Measurements from ENCODE around the gene PODNL1.
A peak's percentile ranks its signal among the peaks of the same experiment; 100 is the strongest.

PODNL1 gene, protein sequence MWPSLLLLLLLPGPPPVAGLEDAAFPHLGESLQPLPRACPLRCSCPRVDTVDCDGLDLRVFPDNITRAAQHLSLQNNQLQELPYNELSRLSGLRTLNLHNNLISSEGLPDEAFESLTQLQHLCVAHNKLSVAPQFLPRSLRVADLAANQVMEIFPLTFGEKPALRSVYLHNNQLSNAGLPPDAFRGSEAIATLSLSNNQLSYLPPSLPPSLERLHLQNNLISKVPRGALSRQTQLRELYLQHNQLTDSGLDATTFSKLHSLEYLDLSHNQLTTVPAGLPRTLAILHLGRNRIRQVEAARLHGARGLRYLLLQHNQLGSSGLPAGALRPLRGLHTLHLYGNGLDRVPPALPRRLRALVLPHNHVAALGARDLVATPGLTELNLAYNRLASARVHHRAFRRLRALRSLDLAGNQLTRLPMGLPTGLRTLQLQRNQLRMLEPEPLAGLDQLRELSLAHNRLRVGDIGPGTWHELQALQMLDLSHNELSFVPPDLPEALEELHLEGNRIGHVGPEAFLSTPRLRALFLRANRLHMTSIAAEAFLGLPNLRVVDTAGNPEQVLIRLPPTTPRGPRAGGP

DNA sequence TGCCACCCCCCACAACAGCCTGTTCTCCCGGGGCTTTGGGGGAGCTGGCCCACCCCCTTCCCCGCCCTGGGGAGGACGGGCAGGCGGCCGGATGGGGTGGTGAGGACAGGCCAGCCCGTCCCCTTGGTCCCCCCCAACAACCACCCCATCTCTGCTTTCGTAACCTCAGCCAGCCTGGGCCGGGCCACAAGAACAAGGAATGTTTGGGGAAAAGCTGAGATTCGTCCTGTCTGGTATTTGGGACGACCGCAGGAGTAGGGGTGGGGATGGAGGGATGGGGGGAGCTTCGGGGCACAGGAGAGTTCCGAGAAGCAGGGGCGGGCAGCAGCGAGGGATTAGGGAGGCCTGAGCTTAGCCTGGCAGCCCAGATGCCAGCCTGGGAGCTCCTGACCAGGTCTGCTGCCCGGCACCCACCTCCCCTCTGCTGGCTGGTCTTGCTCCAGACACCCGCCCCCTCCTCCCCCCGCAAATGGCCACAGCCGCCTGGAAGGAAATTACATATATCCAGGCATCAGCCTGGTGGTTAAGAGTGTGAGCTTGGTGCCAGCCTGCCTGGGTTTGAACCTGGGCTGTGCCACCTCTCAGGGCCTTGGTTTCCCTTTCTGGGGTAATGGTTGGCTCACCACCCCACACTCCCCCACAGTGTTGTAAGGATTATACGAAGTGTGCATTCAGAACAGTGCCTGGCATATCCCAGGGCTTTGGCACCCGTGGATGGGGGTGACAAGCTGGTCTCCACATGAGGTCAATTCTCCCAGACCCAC, at the start of gene PODNL1:
TSS of gene PODNL1 (minus strand) at position 117 of the 764 bp plus-strand sequence. CDS start 236 bp downstream, outside the sequence.
- DNase-seq (ENCODE audit: low read depth in 3 of 3) = no peak

DNA sequence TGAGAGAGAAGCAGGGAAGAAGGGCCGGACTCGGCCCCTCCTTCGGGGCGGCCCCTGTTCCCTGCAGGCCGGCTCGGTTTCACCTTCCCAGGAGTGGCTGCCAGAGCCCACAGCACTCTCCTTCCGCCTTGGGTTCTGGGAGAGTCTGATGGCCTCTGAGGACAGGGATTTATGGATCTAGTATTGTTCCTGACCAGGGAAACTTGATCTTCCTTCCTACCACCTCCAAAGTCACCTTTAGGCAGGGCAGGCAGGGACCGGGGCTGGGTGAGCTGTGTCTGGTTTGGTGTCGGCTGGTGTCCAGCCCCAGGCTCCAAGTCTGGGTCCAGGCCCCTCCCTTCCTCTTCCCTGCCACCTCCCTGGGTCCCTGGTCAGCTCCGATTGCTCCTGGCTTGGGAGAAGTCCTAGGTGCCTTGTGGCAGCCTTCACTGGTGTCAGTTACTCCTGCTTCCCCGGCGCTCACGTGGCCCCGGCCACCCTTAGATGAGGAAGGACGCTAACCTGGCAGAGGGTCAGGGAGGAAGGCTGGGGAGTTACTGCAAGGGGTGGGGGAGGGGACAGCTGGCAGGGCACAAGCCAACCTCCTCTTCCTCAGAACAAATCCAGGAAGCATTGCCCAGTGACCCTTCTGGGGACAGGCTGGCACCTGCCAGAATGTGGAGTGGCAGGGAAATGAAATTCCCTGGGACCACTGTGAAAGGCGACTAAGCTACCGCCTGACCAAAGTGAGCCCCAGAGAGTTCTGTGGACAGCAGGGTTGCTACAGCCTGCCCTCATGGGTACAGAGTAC, 49.1 kb upstream of the PODNL1 start:
- no peak for DNase-seq (ENCODE audit: low read depth in 3 of 3)

DNA sequence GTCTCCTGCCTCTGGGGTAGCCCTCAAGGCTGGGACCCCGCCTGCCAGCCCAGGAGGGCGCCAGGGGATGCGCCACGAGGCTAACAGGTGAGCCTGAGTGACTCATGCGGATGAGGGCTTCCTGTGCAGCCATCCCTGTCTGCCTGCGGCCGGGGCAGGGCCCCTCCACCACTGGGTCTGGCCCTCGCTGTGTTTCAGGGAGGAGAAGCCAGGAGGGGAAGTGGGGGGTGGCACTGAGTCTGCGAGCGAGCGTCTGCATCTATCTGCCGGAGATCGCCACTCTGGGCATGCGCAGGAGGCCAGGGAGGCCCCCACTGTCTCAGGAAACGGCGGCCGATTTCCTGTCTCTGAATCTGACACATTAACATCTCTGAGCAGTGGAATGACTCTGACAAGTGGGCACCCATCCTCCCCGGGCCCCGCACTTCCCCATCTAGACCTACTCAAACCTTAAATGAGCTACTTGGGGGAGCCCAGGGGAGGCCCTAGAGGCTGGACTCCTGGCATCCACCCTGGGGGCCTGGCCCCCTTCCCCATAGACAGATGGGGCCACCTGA, 48.2 kb upstream of the PODNL1 start:
- DNase-seq (ENCODE audit: low read depth in 3 of 3) = peak; percentile 96 to 98 (median 97)

DNA sequence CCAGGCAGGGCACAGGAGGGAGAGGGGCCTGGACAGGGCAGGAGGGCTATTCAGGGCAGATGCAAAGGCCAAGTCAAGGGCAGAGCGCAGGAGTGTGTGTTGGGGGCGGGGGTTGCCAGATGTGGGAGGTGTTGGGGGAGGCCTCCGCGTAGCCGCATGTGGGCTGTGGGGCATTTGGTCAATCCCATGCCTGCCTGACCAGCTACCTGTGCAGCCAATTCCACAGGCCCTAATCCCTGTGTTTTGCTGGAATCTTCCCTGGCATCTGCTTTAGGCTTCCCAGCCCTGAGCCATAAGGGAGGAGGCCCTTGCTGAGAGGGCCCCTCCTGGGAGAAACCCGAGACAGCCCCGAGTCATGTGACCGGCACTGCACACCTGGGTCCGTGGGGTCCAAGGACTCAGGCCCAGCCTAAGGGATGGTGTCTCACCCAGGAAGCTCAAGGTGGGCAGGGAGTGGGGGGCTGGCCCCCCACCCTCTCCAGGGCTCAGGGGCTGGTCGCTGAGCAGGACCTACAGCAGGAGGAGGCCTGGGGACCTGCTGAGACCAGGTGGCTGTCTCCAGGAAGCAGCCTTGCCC, 47.6 kb upstream of the PODNL1 start:
- DNase-seq (ENCODE audit: low read depth in 3 of 3) = no peak

DNA sequence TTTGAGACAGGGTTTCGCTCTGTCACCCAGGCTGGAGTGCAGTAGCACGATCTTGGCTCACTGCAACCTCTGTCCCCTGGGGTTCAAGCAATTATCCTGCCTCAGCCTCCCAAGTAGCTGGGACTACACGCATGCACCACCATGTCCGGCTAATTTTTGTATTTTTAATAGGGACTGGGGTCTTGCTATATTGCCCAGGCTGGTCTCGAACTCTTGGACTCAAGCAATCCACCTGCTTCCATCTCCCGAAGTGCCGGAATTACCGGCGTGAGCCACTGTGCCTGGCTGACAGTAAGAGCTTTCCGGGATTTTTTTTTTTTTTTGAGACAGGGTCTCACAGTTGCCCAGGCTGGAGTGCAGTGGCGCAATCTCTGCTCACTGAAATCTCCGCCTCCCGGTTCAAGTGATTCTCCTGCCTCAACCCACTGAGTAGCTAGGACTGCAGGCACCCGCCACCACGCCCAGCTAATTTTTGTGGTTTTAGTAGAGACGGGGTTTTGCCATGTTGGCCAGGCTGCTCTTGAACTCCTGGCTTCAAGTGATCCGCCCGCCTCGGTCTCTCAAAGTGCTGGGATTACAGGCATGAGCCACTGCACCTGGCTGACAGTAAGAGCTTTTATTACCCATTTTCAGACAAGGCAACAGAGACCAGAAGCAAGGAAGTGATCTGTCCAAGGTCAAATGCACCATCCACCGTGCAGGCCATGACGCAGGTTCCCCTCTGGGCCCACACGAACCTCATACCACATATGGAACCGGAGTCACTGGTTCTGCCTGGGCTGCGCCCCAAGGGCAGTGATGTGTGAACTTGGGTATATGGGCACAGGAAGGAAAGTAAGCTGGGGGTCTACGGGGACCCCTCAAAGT, 46.9 kb upstream of the PODNL1 start:
- no peak for DNase-seq (ENCODE audit: low read depth in 3 of 3)

DNA sequence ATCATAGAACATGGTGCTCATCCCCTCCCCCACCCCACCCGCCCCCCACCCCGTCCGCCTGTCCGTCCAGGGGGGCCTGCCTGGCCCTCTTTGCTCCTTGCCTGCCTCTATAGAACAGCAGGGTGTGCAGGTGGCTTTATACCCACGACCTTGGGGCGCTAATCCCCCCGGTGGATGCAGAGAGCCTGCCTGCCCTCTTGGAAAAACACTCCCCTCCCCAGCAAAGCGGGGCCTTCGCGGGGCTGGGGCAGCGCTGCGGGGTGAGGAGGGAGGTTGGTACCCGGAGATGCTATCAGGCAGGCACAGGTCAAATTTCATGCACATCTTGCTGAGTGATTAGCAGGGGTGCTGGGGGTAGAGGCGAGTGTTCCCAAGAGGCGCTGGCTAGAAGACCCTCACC, 46.0 kb upstream of the PODNL1 start:
- DNase-seq (ENCODE audit: low read depth in 3 of 3) = no peak

DNA sequence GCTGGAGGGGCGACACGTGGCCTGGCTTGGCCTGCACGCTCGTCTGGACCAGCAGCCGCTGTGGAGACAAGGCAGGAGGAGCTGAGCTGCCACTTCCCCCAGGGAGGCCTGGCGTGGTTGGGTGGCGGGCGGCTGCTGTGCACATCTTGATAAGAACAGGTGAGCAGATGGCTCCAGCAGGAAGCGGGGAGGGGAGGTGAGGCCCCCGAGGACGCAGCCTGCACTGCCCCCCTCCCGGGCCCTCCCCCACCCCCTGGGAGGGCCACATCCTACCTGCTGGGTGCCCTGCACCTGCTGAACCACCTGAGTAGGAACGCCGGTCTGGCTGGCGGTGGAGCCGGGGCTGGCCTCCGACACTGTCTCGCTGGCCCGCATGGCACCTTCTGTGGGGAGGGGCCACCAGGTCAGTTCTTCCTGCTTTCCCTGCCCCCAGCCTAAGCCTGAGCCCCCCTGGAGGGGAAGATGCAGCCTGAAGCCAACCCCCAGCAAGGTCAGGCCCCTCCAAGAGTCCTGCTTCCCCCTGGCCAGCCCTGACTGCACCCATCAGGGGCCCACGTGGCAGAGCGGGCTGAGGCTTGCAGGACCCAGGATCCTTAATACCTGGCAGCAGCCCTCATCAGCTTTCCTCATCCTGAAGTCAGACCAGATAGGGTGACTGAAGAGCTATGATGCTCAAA, 45.1 kb upstream of the PODNL1 start:
- DNase-seq (ENCODE audit: low read depth in 3 of 3) = no peak

DNA sequence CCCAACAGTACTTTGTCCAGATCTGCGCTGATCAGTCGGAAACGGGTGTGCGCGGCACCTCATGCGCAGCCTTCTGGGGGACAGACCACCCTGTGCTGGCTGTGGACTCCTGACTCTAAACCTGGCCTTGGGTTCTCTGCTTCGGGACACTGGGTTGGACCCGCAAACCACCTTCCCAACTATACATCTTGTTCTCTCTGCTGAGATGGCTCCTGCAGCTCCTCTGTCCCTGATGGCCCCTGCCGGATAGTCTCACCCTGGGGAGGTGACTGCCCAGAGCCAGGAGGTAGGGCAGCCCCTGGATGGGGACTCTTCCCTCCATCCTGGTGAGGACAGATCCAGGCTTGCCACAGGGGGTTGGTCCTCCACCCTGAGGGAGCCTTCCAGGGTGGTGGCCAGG, 44.6 kb upstream of the PODNL1 start:
- no peak for DNase-seq (ENCODE audit: low read depth in 3 of 3)

DNA sequence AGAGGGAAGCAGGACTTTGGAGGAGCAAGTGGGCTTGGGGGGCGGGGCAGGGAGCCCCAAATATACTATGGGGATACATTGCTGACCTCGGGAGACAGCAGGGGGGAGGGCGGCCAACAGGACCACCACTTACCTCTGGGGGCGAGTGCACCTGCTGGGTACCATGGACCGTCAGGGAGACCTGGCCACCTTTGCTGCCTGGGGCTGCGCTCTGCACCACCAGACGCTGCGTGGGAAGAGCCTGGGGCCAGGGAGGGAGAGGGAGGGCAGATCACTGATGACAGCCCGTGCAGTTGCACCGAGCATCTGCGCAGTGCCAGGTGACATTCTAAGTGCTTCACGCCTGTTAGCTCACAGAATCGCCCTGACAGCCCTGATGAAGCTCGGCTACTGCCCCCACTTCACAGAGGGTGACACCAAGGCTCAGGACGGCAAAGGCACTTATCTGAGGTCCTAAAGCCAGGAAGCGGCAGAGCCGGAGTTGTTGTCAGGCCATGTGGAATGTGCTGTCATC, 43.8 kb upstream of the PODNL1 start:
- DNase-seq (ENCODE audit: low read depth in 3 of 3) = no peak

DNA sequence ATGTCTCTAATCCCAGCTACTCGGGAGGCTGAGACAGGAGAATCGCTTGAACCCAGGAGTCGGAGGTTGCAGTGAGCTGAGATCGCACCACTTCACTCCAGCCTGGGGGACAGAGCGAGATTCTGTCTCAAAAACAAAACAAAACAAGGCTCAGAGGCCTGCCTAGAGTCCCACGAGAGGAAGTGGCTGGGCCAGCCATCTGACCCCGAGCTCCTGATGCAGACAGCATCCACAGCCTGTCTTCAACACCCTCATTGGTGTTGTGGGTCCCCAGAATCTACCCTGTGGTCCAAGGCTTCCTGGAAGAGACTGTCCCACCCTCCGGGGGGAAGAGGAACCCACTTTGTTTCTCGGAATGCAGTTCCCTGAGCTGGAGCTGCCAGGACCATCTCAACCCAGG, 43.2 kb upstream of the PODNL1 start:
- DNase-seq (ENCODE audit: low read depth in 3 of 3) = no peak

DNA sequence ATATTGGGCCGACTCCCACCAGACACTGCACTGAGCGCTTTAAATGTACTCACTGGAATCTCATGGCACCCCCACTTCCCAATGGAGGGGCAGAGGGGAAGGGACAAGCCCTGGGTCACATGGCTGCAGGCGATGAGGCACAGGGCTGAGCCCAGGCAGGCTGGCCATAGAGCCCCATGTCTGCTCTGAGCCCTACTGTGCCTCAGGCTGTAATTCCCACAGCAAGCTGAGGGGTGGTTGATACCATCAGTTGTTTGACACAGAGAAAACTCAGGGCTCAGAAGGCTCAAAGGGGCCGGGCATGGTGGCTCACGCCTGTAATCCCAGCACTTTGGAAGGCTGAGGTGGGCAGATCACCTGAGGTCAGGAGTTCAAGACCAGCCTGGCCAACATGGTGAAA, 42.8 kb upstream of the PODNL1 start:
- DNase-seq (ENCODE audit: low read depth in 3 of 3) = no peak

DNA sequence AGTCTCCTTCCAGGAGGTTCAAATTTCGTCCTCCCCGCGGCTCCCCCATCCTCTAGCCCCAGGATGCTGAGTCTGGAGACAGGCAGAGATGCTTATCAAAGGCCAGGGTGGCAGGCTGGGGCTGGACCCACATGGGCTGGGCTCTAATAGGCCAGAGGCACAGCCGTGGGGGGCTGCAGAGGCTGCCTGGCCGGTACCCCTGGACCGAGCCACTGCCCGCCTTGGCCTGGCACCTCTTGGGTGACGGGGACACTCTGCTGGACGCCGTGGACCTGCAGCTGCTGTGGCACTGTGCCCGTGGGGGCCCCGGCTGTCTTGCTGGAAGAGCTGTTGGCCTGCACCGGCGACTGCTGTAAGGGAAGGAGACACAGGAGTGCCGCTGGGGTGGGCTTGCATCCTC, 42.1 kb upstream of the PODNL1 start:
- DNase-seq (ENCODE audit: low read depth in 3 of 3) = no peak

DNA sequence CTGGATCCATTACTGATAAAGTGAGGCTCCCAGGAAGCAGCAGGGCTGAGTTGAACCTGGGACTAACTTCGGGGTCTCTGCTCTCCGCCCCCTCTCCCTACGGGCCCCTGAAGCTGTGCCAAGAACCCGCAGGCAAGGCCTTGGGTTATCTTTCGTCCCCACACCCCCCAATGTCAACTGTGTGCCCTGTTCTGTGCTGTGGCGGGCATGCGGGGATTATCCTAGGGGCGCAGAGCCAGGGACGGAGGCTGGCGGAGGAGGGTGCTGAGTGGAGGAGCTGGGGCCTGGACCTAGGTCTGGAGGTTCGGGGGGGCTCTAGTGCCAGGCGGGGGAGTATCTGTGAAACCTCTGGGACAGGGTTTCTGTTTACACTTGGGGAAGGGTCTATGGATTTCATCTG, 41.5 kb upstream of the PODNL1 start:
- DNase-seq (ENCODE audit: low read depth in 3 of 3) = no peak

DNA sequence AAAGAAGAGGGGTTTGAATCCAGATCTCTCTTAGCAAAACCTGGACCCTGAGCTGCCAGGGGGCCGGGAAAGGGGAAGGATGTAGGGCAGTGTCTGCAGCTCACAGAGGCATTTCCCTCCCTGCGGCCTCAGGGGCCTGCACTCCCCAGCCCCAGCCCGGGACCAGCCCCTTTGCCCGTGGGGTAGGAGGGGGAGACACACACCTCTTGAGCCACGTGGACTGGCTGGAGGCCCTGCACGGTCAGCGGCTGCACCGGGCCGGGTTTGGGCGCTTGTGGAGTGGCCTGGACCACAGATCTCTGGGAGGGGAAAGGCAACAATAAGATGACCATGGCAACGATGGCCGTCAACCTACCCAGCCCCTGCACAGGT, 41.0 kb upstream of the PODNL1 start:
- DNase-seq (ENCODE audit: low read depth in 3 of 3) = no peak

DNA sequence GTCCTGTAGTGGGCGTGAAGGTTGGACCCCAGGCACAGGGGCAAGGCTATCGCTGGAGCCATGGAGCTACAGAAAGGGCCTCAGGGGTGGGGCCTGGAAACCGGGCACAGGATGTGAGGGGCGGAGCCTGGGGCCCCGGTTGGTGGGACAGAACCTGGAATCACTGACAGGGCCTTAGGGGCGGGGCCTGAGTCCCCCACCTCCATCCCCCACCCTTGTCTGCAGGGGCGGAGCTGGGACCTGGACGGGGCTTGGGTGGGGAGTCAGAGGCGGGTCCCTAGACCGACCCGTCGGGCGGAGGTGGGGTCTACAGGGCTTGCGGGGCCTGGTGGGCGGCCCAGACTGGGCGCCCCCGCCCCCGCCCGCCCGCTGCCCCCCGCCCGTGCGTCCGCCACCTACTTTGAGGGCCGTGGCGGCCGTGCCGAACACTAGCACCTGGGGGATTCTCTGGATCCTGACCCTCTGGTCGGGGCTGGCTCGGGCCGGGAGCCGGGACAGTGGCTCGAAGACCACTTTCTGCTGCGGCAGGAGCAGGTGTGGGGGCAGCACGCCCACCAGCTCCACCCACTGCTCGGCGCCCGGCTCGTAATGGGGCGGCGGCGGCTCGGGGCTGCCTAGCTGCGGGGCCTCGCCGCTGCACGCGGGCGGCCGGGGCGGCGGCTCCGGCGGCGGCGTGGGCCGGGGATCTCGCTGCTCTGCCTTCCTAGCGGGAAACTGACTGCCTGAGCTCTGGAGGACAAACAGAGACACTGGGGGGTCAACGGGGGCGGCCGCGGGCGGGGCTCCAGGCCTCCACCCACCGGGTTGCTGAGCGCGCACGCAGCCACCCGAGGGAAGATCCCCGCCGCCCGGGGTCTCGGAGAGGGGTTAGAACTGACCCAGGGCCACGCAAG, 40.4 kb upstream of the PODNL1 start:
- DNase-seq (ENCODE audit: low read depth in 3 of 3) = peak in 1 of 3 experiments; percentile 43

DNA sequence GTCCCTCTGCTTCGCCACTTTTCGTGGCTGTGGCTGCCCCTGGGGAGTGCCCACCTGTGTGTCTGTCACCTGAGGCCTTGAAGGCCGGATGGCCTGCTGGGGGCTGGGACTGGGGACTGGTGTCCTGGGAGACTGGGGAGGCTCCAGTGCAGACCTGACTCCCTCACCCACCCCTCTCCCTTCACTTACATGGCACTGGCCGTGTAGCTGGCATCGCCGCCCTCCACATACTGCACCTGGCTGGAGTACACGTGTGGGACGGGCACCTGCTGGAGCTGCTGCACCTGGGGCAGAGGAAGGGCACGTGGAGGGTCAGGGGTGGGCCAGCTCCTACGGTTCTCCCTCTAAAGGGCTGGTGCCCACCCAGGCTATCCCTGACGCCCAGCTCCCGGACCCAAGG, 39.6 kb upstream of the PODNL1 start:
- DNase-seq (ENCODE audit: low read depth in 3 of 3) = no peak

DNA sequence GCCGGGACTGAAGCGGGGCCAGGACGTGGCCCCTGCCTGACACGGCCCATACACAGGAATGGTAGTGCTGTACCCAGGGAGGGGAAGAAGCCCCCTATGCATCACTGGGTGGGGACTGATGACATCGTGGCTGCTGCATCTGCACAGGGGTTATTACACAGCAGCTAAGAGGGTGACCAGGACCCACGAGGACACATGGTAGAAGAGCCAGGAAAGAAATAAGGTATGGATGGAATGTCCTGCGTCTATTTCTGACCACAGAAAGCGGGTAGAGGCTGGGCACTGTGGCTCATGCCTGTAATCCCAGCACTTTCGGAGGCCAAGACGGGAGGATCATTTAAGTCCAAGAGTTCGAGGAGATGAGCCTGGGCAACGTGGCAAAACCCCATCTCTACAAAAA, 38.2 kb upstream of the PODNL1 start:
- no peak for DNase-seq (ENCODE audit: low read depth in 3 of 3)

DNA sequence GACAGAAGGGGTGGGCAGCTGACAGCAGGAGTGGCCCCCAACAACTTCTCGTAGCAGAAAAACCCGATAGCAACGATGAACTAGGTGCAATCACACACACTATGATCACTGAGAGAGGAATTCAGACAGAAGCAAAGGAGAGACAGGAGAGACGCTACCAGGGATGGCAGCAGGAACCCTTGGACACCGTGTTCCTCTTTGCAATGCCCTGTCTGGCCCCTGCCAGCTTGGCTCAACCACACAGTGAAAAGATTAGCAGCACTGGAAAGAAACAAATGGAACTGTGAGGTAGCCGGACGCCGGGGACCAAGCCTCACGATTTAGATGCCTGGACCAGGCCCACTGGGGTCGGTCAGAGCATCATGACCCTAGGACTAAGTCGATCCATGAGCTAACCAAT, 37.7 kb upstream of the PODNL1 start:
- no peak for DNase-seq (ENCODE audit: low read depth in 3 of 3)

DNA sequence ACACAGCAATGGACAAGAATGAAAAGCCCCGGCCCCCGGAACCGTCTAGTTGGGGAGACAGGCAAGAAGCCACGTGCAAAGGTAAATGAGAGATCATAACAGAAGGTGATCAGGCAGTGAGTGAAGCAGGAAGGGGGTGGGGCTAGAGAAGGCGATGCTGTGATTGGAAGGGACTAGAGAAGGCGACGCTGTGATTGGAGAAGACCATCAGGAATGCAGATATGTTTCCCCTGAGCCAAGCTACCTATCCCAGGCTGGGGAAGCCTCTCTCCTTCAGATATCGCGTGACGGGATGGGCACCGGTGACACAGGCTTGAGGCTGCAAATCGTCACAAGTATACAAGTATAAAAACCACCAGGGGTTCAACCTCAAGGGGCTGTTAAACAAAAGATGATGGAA, 35.9 kb upstream of the PODNL1 start:
- no peak for DNase-seq (ENCODE audit: low read depth in 3 of 3)
